ENCODE data around the gene PERM1. TPM values are rescaled to one million over a fixed set of nuclear protein-coding genes. Genes with fewer than 3 reads are reported as not detected.

Gene PERM1
- total and polyA plus RNA-seq, 4 donors = under 0.01 to 0.06 TPM; not detected in 2

- Histone ChIP-seq H3K4me3 (ENCODE audit: low read depth in 1 of 3, low read length in 3 of 3) (peak overlapping the region in 2 of 3 donors; percentile 40 to 49), H3K9me3 (ENCODE audit: control insufficient read depth in 4 of 4, low read length in 3 of 4) (no peaks in the 10 kb centered on the region), H3K4me1 (ENCODE audit: control insufficient read depth in 4 of 4, insufficient read depth in 4 of 4, low read length in 3 of 4) (peaks cover 6 to 25% (median 18%) of the 10 kb centered on the region in 4 donors), H3K27me3 (ENCODE audit: control insufficient read depth in 4 of 4, insufficient read depth in 4 of 4, low read length in 3 of 4) (no peaks in the 10 kb centered on the region), H3K9ac (ENCODE audit: low read depth in 1 of 2, low read length in 2 of 2) (peak overlapping the region in 1 of 2 donors; percentile 81), H3K36me3 (ENCODE audit: control insufficient read depth in 4 of 4, insufficient read depth in 3 of 4, low read depth in 1 of 4, low read length in 3 of 4) (no peaks in the 10 kb centered on the region), H3K27ac (ENCODE audit: low read depth in 1 of 2, low read length in 2 of 2) (peak overlapping the region; percentile 90 to 97)
- 57% methylated on average over 37 of the region's 37 CpGs for WGBS
- TF ChIP-seq, protein P1, sequence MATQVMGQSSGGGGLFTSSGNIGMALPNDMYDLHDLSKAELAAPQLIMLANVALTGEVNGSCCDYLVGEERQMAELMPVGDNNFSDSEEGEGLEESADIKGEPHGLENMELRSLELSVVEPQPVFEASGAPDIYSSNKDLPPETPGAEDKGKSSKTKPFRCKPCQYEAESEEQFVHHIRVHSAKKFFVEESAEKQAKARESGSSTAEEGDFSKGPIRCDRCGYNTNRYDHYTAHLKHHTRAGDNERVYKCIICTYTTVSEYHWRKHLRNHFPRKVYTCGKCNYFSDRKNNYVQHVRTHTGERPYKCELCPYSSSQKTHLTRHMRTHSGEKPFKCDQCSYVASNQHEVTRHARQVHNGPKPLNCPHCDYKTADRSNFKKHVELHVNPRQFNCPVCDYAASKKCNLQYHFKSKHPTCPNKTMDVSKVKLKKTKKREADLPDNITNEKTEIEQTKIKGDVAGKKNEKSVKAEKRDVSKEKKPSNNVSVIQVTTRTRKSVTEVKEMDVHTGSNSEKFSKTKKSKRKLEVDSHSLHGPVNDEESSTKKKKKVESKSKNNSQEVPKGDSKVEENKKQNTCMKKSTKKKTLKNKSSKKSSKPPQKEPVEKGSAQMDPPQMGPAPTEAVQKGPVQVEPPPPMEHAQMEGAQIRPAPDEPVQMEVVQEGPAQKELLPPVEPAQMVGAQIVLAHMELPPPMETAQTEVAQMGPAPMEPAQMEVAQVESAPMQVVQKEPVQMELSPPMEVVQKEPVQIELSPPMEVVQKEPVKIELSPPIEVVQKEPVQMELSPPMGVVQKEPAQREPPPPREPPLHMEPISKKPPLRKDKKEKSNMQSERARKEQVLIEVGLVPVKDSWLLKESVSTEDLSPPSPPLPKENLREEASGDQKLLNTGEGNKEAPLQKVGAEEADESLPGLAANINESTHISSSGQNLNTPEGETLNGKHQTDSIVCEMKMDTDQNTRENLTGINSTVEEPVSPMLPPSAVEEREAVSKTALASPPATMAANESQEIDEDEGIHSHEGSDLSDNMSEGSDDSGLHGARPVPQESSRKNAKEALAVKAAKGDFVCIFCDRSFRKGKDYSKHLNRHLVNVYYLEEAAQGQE (IDR thresholded peaks at IDR 0.05) = peak; percentile 92
- TF ChIP-seq SP1 (IDR thresholded peaks at IDR 0.05) (peak; percentile 98), GABPA (IDR thresholded peaks at IDR 0.05 in 1 of 2, conservative IDR thresholded peaks at IDR 0.05 in 1 of 2) (peak in 1 of 2 donors; percentile 85), HNF4G (IDR thresholded peaks at IDR 0.05) (peak; percentile 98), RAD21 (IDR thresholded peaks at IDR 0.05) (no peak), FOXA1 (IDR thresholded peaks at IDR 0.05) (peak; percentile 35), FOXA2 (IDR thresholded peaks at IDR 0.05) (peak; percentile 30), HNF4A (conservative IDR thresholded peaks at IDR 0.05) (peak; percentile 99 to 100), MAX (IDR thresholded peaks at IDR 0.05) (peak; percentile 78), TAF1 (conservative IDR thresholded peaks at IDR 0.05) (no peak), YY1 (IDR thresholded peaks at IDR 0.05) (peak; percentile 94), RXRA (IDR thresholded peaks at IDR 0.05) (peak; percentile 78 to 92), NR2F2 (IDR thresholded peaks at IDR 0.05) (peak; percentile 38), EGR1 (IDR thresholded peaks at IDR 0.05; ENCODE audit: low read depth in 2 of 2) (peak in 1 of 2 donors; percentile 27), CTCF (IDR thresholded peaks at IDR 0.05; ENCODE audit: low read depth, low read length, missing input control) (no peak), JUND (IDR thresholded peaks at IDR 0.05) (peak; percentile 98 to 99)
- TF ChIP-seq, protein P2, sequence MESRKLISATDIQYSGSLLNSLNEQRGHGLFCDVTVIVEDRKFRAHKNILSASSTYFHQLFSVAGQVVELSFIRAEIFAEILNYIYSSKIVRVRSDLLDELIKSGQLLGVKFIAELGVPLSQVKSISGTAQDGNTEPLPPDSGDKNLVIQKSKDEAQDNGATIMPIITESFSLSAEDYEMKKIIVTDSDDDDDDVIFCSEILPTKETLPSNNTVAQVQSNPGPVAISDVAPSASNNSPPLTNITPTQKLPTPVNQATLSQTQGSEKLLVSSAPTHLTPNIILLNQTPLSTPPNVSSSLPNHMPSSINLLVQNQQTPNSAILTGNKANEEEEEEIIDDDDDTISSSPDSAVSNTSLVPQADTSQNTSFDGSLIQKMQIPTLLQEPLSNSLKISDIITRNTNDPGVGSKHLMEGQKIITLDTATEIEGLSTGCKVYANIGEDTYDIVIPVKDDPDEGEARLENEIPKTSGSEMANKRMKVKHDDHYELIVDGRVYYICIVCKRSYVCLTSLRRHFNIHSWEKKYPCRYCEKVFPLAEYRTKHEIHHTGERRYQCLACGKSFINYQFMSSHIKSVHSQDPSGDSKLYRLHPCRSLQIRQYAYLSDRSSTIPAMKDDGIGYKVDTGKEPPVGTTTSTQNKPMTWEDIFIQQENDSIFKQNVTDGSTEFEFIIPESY (IDR thresholded peaks at IDR 0.05) = no peak
- TF ChIP-seq, protein P3, sequence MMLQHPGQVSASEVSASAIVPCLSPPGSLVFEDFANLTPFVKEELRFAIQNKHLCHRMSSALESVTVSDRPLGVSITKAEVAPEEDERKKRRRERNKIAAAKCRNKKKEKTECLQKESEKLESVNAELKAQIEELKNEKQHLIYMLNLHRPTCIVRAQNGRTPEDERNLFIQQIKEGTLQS (IDR thresholded peaks at IDR 0.05) = peak; percentile 97
- DNase-seq (ENCODE audit: low spot score) = no peak
Measured at GRCh38 chr1:1006305-1007159, 24.6 kb upstream of the PERM1 start.

All from liver (tissue), 9 donors.